HCT116 (cell line): ENCODE data around the gene RRAGD. TPM values are rescaled to one million over a fixed set of nuclear protein-coding genes. Genes with fewer than 3 reads are reported as not detected.

Experiments used
- ATAC-seq: fragments of 200-7000 bp; cut with Tn5 transposase; 2 replicates; pipeline ENCODE4 v1.9.1; 2020; ENCODE audit warnings: mild to moderate bottlenecking, moderate library complexity
- BruUV-seq: library from RNA; stranded (reverse); fragments of 400-500 nt; replicated peaks from 2 replicates; lab custom pipeline; 2021; lab: Mats Ljungman, UMichigan
- CTCF ChIA-PET: fragments of 300-600 bp; sonication (Branson Sonifier 250); formaldehyde crosslinking; loops from one replicate; lab custom pipeline; 2021; ENCODE audit warnings: antibody characterized with exemption; lab: Charles Lee
- POLR2A ChIA-PET: fragments of 300-600, 350-600 bp; sonication (Branson Sonifier 250); formaldehyde crosslinking; loops from one replicate; lab custom pipeline; 2021; ENCODE audit warnings: antibody characterized with exemption; lab: Charles Lee
- RAD21 ChIA-PET, 2 experiments: fragments of 300-600 bp; sonication (Branson Sonifier 250); formaldehyde crosslinking; loops; one replicate each; lab custom pipeline; 2023; ENCODE audit warnings: low total read pairs in 2 of 2; ENCODE audit not compliant: uncharacterized antibody in 2 of 2, unreplicated experiment in 2 of 2, low non-redundant PET in 1 of 2; lab: Charles Lee
- DNase-seq: peaks from one replicate; pipeline ENCODE4 v3.0.0-alpha.2; 2010; ENCODE audit warnings: low read depth, low spot score
- H2AFZ ChIP-seq: fragments of 200-600 bp; shearing (Covaris generic), sonication (generic); 2 replicates; pipeline ENCODE4 v1.6.1; 2017; ENCODE audit warnings: low read depth, mixed run types, mixed read lengths, antibody characterized with exemption, low read length; ENCODE audit not compliant: poor library complexity, severe bottlenecking
- H3K27ac ChIP-seq: 2 replicates; pipeline ENCODE4 v1.5.1; 2012; ENCODE audit warnings: low read depth, low read length
- H3K27me3 ChIP-seq: fragments of 200-600 bp; sonication (generic); 2 replicates; pipeline ENCODE4 v1.6.1; 2016; ENCODE audit warnings: mixed run types, low read length, mixed read lengths; ENCODE audit not compliant: insufficient read depth
- H3K36me3 ChIP-seq, 2 experiments: fragments of 200-500 bp in 1 of 2; fragments of 200-600 bp in 1 of 2; sonication (Bioruptor generic) in 1 of 2; sonication (generic) in 1 of 2; 2 replicates each; pipeline versions ENCODE4 v1.5.1 to v1.6.1; 2014 to 2016; ENCODE audit warnings: low read length in 2 of 2, inconsistent platforms in 1 of 2, mixed read lengths in 1 of 2, mixed run types in 1 of 2; ENCODE audit not compliant: insufficient read depth in 2 of 2, control insufficient read depth in 1 of 2
- H3K4me1 ChIP-seq, 2 experiments: fragments of 200-600 bp in 1 of 2; sonication (generic) in 1 of 2; 2 replicates each; pipeline versions ENCODE4 v1.5.1 to v1.6.1; 2012 to 2017; ENCODE audit warnings: low read length in 2 of 2, inconsistent platforms in 1 of 2, mild to moderate bottlenecking in 1 of 2, mixed read lengths in 1 of 2, mixed run types in 1 of 2, moderate library complexity in 1 of 2; ENCODE audit not compliant: insufficient read depth in 2 of 2, control insufficient read depth in 1 of 2
- H3K4me2 ChIP-seq: fragments of 200-600 bp; sonication (generic); 2 replicates; pipeline ENCODE4 v1.6.1; 2017; ENCODE audit warnings: mixed run types, low read length, mixed read lengths
- H3K4me3 ChIP-seq, 2 experiments: fragments of 200-600 bp in 1 of 2; sonication (generic) in 1 of 2; replicated peaks in 1 of 2; 2 replicates each; pipeline ENCODE4 v1.5.1; 2011 to 2016; ENCODE audit warnings: low read length in 2 of 2, control low read depth in 1 of 2, low read depth in 1 of 2, mild to moderate bottlenecking in 1 of 2, mixed read lengths in 1 of 2, mixed run types in 1 of 2
- H3K79me2 ChIP-seq: fragments of 200-600 bp; sonication (generic); 2 replicates; pipeline ENCODE4 v1.6.1; 2017; ENCODE audit warnings: mild to moderate bottlenecking, mixed run types, low read length, moderate library complexity, mixed read lengths; ENCODE audit not compliant: insufficient read depth
- H3K9ac ChIP-seq: fragments of 200-600 bp; sonication (generic); 2 replicates; pipeline ENCODE4 v1.6.1; 2016; ENCODE audit warnings: low read length, mixed read lengths
- H3K9me2 ChIP-seq: fragments of 200-600 bp; sonication (generic), shearing (Covaris generic); 2 replicates; pipeline ENCODE4 v1.6.1; 2017; ENCODE audit warnings: mixed run types, mild to moderate bottlenecking, moderate library complexity; ENCODE audit not compliant: insufficient read depth
- H3K9me3 ChIP-seq, 2 experiments: fragments of 200-500 bp in 1 of 2; fragments of 200-600 bp in 1 of 2; sonication (Bioruptor generic) in 1 of 2; sonication (generic) in 1 of 2; 2 replicates each; pipeline ENCODE4 v1.6.1; 2014 to 2017; ENCODE audit warnings: low read length in 2 of 2, mixed read lengths in 2 of 2, inconsistent platforms in 1 of 2, low read depth in 1 of 2, mild to moderate bottlenecking in 1 of 2, mixed run types in 1 of 2, moderate library complexity in 1 of 2; ENCODE audit not compliant: control insufficient read depth in 1 of 2, insufficient read depth in 1 of 2
- H4K20me1 ChIP-seq: fragments of 200-600 bp; sonication (generic), shearing (Covaris generic); 2 replicates; pipeline ENCODE4 v1.6.1; 2017; ENCODE audit warnings: mixed run types, mild to moderate bottlenecking, moderate library complexity; ENCODE audit not compliant: insufficient read depth
- ATF3 ChIP-seq: IDR thresholded peaks from 2 replicates; pipeline ENCODE4 v1.6.1; 2012
- CBX3 ChIP-seq: IDR thresholded peaks from 2 replicates; pipeline ENCODE4 v1.6.1; 2012; ENCODE audit warnings: low read depth
- CEBPB ChIP-seq: IDR thresholded peaks from 2 replicates; pipeline ENCODE4 v1.6.1; 2012; ENCODE audit warnings: low read depth
- CTCF ChIP-seq, 3 experiments: fragments of 200-600 bp in 1 of 3; sonication (generic) in 1 of 3; IDR thresholded peaks in 2 of 3; conservative IDR thresholded peaks in 1 of 3; 2 replicates each; pipeline ENCODE4 v1.5.1; 2012 to 2017; ENCODE audit warnings: low read depth in 2 of 3, low read length in 2 of 3, antibody characterized with exemption in 1 of 3, borderline replicate concordance in 1 of 3, control low read depth in 1 of 3, mild to moderate bottlenecking in 1 of 3, mixed read lengths in 1 of 3, mixed run types in 1 of 3, moderate library complexity in 1 of 3; ENCODE audit not compliant: insufficient read depth in 1 of 3
- EGR1 ChIP-seq: IDR thresholded peaks from 2 replicates; pipeline ENCODE4 v1.6.1; 2012; ENCODE audit warnings: low read depth
- ELF1 ChIP-seq: IDR thresholded peaks from 2 replicates; pipeline ENCODE4 v1.6.1; 2012; ENCODE audit warnings: low read depth, borderline replicate concordance
- EZH2 ChIP-seq: fragments of 200-600 bp; sonication (generic); IDR thresholded peaks from 2 replicates; pipeline ENCODE4 v1.6.1; 2017; ENCODE audit warnings: antibody characterized with exemption, mixed run types
- FOSL1 ChIP-seq: IDR thresholded peaks from 2 replicates; pipeline ENCODE4 v1.6.1; 2012; ENCODE audit warnings: low read depth
- JUND ChIP-seq: IDR thresholded peaks from 2 replicates; pipeline ENCODE4 v1.6.1; 2012
- MAX ChIP-seq: IDR thresholded peaks from 2 replicates; pipeline ENCODE4 v1.6.1; 2012
- POLR2A ChIP-seq: IDR thresholded peaks from 2 replicates; pipeline ENCODE4 v1.7.0; 2011; ENCODE audit warnings: borderline replicate concordance; ENCODE audit not compliant: insufficient read depth, insufficient read length; ENCODE audit errors: extremely low read depth
- POLR2AphosphoS5 ChIP-seq: IDR thresholded peaks from 2 replicates; pipeline ENCODE4 v1.6.1; 2011; ENCODE audit warnings: mild to moderate bottlenecking, low read depth, low read length, moderate library complexity
- RAD21 ChIP-seq: IDR thresholded peaks from 2 replicates; pipeline ENCODE4 v1.6.1; 2012; ENCODE audit warnings: low read depth, mild to moderate bottlenecking
- REST ChIP-seq: IDR thresholded peaks from 2 replicates; pipeline ENCODE4 v1.6.1; 2012; ENCODE audit warnings: low read depth
- SIN3A ChIP-seq: IDR thresholded peaks from 2 replicates; pipeline ENCODE4 v1.6.1; 2012; ENCODE audit warnings: low read depth
- SP1 ChIP-seq: IDR thresholded peaks from 2 replicates; pipeline ENCODE4 v1.6.1; 2012; ENCODE audit warnings: low read depth
- YY1 ChIP-seq: IDR thresholded peaks from 2 replicates; pipeline ENCODE4 v1.6.1; 2011; ENCODE audit warnings: low read length, low read depth, moderate library complexity, mild to moderate bottlenecking; ENCODE audit not compliant: insufficient replicate concordance; ENCODE audit errors: extremely low read depth
- ZBTB33 ChIP-seq: IDR thresholded peaks from 2 replicates; pipeline ENCODE4 v1.6.1; 2011; ENCODE audit warnings: mild to moderate bottlenecking, low read length, moderate library complexity; ENCODE audit not compliant: insufficient replicate concordance; ENCODE audit errors: extremely low read depth
- ZFX ChIP-seq: fragments of 450-650 bp; IDR thresholded peaks from 2 replicates; pipeline ENCODE4 v1.6.1; 2017
- ZNF274 ChIP-seq: fragments of 200-500 bp; sonication (Bioruptor generic); IDR thresholded peaks from 2 replicates; pipeline ENCODE4 v1.6.1; 2014; ENCODE audit warnings: mild to moderate bottlenecking, low read depth, low read length, inconsistent platforms
- intact Hi-C: fragments of 100-400 bp; cut with micrococcal nuclease; formaldehyde crosslinking; loops from 2 replicates; pipeline ENCODE4 v1.10.0; 2022
- total RNA-seq: library from RNA; stranded (reverse); gene quantifications from one replicate; pipeline ENCODE4 v1.2.1, GENCODE V29; 2021; ENCODE audit not compliant: unreplicated experiment

RRAGD gene
- total RNA-seq, 1 experiment from 2014 or later: 15.9 TPM

GRCh38 chr6:89414215-89414614 is 2.1 kb upstream of the RRAGD start:
- ChIA-PET POLR2A (no interaction called here), RAD21 (no interaction called here), CTCF (no interaction called here)
- Histone ChIP-seq H3K79me2 (no peaks in the 10 kb centered on the region), H3K4me1 (peaks cover 10 to 20% of the 10 kb centered on the region in 2 experiments; a peak in 3 of 4 replicates), H3K9me2 (no peaks in the 10 kb centered on the region), H3K4me2 (no peak overlapping the region), H3K27ac (no peak overlapping the region), H3K36me3 (no peaks in the 10 kb centered on the region), H2AFZ (no peak overlapping the region), H3K27me3 (no peaks in the 10 kb centered on the region), H3K9ac (no peak overlapping the region), H3K9me3 (no peaks in the 10 kb centered on the region), H3K4me3 (no peak overlapping the region), H4K20me1 (no peaks in the 10 kb centered on the region)
- no TSS peak for BruUV-seq
- TF ChIP-seq RAD21 (no peak), POLR2A (no peak), CTCF (IDR thresholded peaks at IDR 0.05 in 2 of 3, conservative IDR thresholded peaks at IDR 0.05 in 1 of 3; ENCODE audit: borderline replicate concordance in 1 of 3, insufficient read depth in 1 of 3, low read depth in 2 of 3, low read length in 2 of 3) (no peak), SIN3A (no peak), CEBPB (no peak), YY1 (no peak), SP1 (no peak), EGR1 (no peak), REST (no peak), EZH2 (no peak), JUND (no peak), ZBTB33 (no peak), ZNF274 (no peak), ATF3 (no peak), ZFX (no peak), MAX (no peak), CBX3 (no peak), ELF1 (no peak), POLR2AphosphoS5 (no peak), FOSL1 (no peak)
- intact Hi-C loops: no loop called here
- no peak for ATAC-seq
- DNase-seq: no peak
